CD4-positive, alpha-beta T cell (primary cell): ENCODE measurements around the gene DUSP22. TPM values are rescaled to one million over a fixed set of nuclear protein-coding genes. Genes with fewer than 3 reads are reported as not detected.

Experiments
- ATAC-seq: fragments of 200-7000 bp; cut with Tn5 transposase; one replicate; pipeline ENCODE4 v1.10.0; 2022; ENCODE audit warnings: mild to moderate bottlenecking; ENCODE audit not compliant: poor library complexity
- CTCF ChIA-PET: fragments of 350-600 bp; sonication (Branson Sonifier 250); formaldehyde crosslinking; loops from one replicate; lab custom pipeline; 2021; ENCODE audit warnings: antibody characterized with exemption, inconsistent platforms; lab: Charles Lee
- POLR2A ChIA-PET: fragments of 350-600 bp; sonication (Branson Sonifier 250); formaldehyde crosslinking; loops from one replicate; lab custom pipeline; 2021; ENCODE audit warnings: antibody characterized with exemption, inconsistent platforms; lab: Charles Lee
- DNase-seq, 14 experiments: peaks; one replicate each; pipeline ENCODE4 v3.0.0-alpha.2; 2013 to 2020; ENCODE audit warnings: mixed read lengths in 2 of 14
- H3K27ac ChIP-seq, 2 donors: one replicate each; pipeline versions ENCODE4 v1.5.1 to v1.7.0; 2013; ENCODE audit warnings: low read length in 2 of 2, low read depth in 1 of 2, mild to moderate bottlenecking in 1 of 2
- H3K27me3 ChIP-seq, 2 experiments: 1 replicate in 1 of 2; 2 replicates in 1 of 2; pipeline versions ENCODE4 v1.6.1 to v1.7.0; 2013; ENCODE audit warnings: low read length in 2 of 2, control low read depth in 1 of 2, mild to moderate bottlenecking in 1 of 2, moderate library complexity in 1 of 2; ENCODE audit not compliant: insufficient read depth in 2 of 2, control insufficient read depth in 1 of 2
- H3K36me3 ChIP-seq: one replicate; pipeline ENCODE4 v1.6.1; 2013; ENCODE audit warnings: low read length, control low read depth; ENCODE audit not compliant: insufficient read depth
- H3K4me1 ChIP-seq: one replicate; pipeline ENCODE4 v1.6.1; 2013; ENCODE audit warnings: low read length, control low read depth; ENCODE audit not compliant: insufficient read depth
- H3K4me3 ChIP-seq: one replicate; pipeline ENCODE4 v1.5.1; 2013; ENCODE audit warnings: mild to moderate bottlenecking, low read length, moderate library complexity
- H3K9me3 ChIP-seq, 2 experiments: 1 replicate in 1 of 2; 2 replicates in 1 of 2; pipeline versions ENCODE4 v1.6.1 to v1.7.0; 2013; ENCODE audit warnings: low read length in 2 of 2, mild to moderate bottlenecking in 2 of 2, control low read depth in 1 of 2, moderate library complexity in 1 of 2; ENCODE audit not compliant: control insufficient read depth in 1 of 2, insufficient read depth in 1 of 2
- H3K27ac Mint-ChIP-seq: one replicate; pipeline ENCODE4 v1.8.0; 2020; ENCODE audit warnings: mixed read lengths
- H3K27me3 Mint-ChIP-seq: one replicate; pipeline ENCODE4 v1.8.0; 2021; ENCODE audit warnings: mixed read lengths
- H3K36me3 Mint-ChIP-seq: one replicate; pipeline ENCODE4 v1.8.0; 2021; ENCODE audit warnings: low read depth, mixed read lengths
- H3K4me1 Mint-ChIP-seq: one replicate; pipeline ENCODE4 v1.8.0; 2021; ENCODE audit warnings: low read depth, mixed read lengths
- H3K4me3 Mint-ChIP-seq: one replicate; pipeline ENCODE4 v1.8.0; 2020; ENCODE audit warnings: mild to moderate bottlenecking, mixed read lengths
- H3K9me3 Mint-ChIP-seq: one replicate; pipeline ENCODE4 v1.8.0; 2020; ENCODE audit warnings: mixed read lengths
- intact Hi-C, 2 experiments: fragments of 100-400 bp; cut with DNase I in 1 of 2; cut with micrococcal nuclease in 1 of 2; formaldehyde crosslinking; loops; one replicate each; pipeline versions ENCODE4 v1.15.1 to v1.9.0; 2023 to 2025; cut with DNase I, micrococcal nuclease
- total RNA-seq, 174 experiments: library from RNA in 2 of 174; stranded (reverse) in 2 of 174; gene quantifications; one replicate each; pipeline ENCODE4 v1.2.3 and lab custom pipeline; 2021 to 2026
- TF ChIP-seq, protein P1 (sequence below): fragments of 200-600 bp; IDR thresholded peaks from one replicate; pipeline ENCODE4 v1.8.0; 2022; ENCODE audit warnings: antibody characterized with exemption, mild to moderate bottlenecking

DUSP22 gene
- total RNA-seq, 2 experiments from 2014 or later, result 25.4 to 26.3 TPM

DNA sequence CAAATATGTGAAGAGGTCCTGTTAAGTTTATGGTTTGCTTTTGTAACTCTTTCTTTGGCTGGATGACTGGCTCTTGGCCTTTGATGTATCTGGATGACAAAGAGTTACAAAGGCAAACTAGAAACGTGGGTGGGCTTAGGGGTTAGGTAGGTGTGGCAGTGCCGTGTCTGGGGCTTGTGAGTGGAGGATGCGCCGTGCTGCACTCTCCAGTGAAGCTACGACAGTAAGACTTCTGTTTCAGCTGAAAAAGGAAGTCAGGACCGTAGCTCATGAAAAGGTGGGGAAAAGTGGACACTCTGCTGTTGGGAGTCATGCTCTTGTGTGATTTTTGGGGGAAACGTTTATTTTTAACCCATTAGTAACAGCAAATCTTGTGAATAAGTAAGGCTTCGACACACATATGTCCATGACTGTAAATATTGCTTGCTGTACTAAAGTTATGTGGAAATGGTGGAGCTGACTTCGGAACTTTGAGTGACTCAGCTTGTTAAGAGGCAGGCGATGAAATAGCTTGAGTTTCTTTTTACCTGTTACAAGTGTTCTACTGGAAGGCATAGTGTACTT, 45.6 kb downstream of the DUSP22 start:
- peaks cover 51% of the 10 kb centered on the region for H3K4me1 Mint-ChIP-seq
- H3K27ac Mint-ChIP-seq, result peak overlapping the region; percentile 21
- no peaks in the 10 kb centered on the region for H3K36me3 Mint-ChIP-seq
- no peaks in the 10 kb centered on the region for H3K9me3 Mint-ChIP-seq
- POLR2A ChIA-PET, result interaction anchor here (0.7 to 2.0 kb wide), 2 partner anchors 45 to 141 kb away, joined by 3 to 6 read pairs; partner anchors contain the start of gene DUSP22
- Histone ChIP-seq H3K27me3 (no peaks in the 10 kb centered on the region), H3K4me3 (no peak overlapping the region), H3K4me1 (peaks cover 15% of the 10 kb centered on the region), H3K36me3 (no peaks in the 10 kb centered on the region), H3K27ac (no peak overlapping the region), H3K9me3 (peaks cover 0 to 20% of the 10 kb centered on the region in 2 experiments)
- intact Hi-C loops, result no loop called here
- CTCF ChIA-PET, result interaction anchor here (0.8 to 0.9 kb wide), 2 partner anchors 41 to 148 kb away, joined by 3 read pairs; no protein-coding TSS in a partner anchor
- H3K4me3 Mint-ChIP-seq, result peak overlapping the region; percentile 18
- TF ChIP-seq, protein P1, sequence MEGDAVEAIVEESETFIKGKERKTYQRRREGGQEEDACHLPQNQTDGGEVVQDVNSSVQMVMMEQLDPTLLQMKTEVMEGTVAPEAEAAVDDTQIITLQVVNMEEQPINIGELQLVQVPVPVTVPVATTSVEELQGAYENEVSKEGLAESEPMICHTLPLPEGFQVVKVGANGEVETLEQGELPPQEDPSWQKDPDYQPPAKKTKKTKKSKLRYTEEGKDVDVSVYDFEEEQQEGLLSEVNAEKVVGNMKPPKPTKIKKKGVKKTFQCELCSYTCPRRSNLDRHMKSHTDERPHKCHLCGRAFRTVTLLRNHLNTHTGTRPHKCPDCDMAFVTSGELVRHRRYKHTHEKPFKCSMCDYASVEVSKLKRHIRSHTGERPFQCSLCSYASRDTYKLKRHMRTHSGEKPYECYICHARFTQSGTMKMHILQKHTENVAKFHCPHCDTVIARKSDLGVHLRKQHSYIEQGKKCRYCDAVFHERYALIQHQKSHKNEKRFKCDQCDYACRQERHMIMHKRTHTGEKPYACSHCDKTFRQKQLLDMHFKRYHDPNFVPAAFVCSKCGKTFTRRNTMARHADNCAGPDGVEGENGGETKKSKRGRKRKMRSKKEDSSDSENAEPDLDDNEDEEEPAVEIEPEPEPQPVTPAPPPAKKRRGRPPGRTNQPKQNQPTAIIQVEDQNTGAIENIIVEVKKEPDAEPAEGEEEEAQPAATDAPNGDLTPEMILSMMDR, result no peak
- H3K27me3 Mint-ChIP-seq, result no peaks in the 10 kb centered on the region
- ATAC-seq, result peak; percentile 48
- peak in 1 of 14 experiments; percentile 22 for DNase-seq

DNA sequence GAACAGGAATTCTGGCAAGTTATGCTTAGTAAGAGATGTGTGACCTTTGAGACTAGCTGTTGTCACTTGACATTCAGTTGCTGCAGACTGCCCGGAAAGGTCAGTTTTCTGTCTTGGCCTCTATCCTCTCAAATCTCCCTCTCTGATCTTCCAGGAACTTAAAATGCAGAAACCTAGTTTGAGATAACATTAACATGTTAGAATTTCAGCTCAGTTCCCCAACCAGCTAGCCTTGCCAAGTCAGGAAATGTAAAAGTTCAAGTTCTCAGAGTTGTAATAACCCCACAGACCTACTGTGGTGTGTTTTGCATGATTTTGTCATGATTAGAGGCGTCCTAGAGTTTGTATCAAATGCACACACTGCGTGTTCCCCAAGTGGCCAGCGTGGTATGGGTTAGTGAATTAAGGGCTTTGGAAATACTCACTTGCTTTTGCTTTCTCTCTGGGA, 46.6 kb downstream of the DUSP22 start:
- Histone ChIP-seq H3K4me1 (peaks cover 15% of the 10 kb centered on the region), H3K27ac (no peak overlapping the region), H3K9me3 (peaks cover 0 to 28% of the 10 kb centered on the region in 2 experiments), H3K27me3 (no peaks in the 10 kb centered on the region), H3K4me3 (no peak overlapping the region), H3K36me3 (no peaks in the 10 kb centered on the region)
- Mint-ChIP-seq H3K27me3 (no peaks in the 10 kb centered on the region), H3K36me3 (no peaks in the 10 kb centered on the region), H3K9me3 (no peaks in the 10 kb centered on the region), H3K4me1 (peaks cover 51% of the 10 kb centered on the region), H3K4me3 (peak overlapping the region; percentile 36), H3K27ac (peak overlapping the region; percentile 14)
- ATAC-seq, result no peak
- CTCF ChIA-PET, result no interaction called here
- POLR2A ChIA-PET, result interaction anchor here (1.0 to 2.0 kb wide), 2 partner anchors 46 to 53 kb away, joined by 3 to 6 read pairs; partner anchors contain the start of gene DUSP22
- intact Hi-C loops, result no loop called here
- peak in 1 of 14 experiments; percentile 14 for DNase-seq
- TF ChIP-seq, protein P1, result no peak

DNA sequence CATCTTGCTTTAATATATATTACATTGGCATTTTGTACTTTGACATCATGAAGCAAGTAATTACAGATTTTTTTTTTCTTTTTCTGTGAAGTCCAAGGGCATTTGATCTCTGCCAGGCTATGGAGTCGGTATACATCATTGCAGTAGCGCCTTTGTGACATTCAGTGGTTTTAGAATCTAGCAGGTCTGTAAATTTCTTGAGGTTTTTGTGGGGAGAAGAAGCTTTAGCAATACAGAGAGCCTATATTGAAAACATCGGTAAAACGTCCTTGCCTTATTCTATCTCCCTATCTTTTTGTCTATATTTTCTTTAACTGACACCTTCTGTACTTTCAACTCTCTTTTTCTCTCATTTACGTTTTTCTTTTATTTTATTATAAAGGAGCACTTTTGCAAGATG, 47.2 kb downstream of the DUSP22 start:
- Mint-ChIP-seq H3K4me3 (peak overlapping the region; percentile 0), H3K9me3 (no peaks in the 10 kb centered on the region), H3K27ac (peak overlapping the region; percentile 14), H3K4me1 (peaks cover 51% of the 10 kb centered on the region), H3K27me3 (no peaks in the 10 kb centered on the region), H3K36me3 (no peaks in the 10 kb centered on the region)
- peak; percentile 53 for ATAC-seq
- POLR2A ChIA-PET, result interaction anchor here (0.6 to 2.0 kb wide), 3 partner anchors 12 to 53 kb away, joined by 3 to 6 read pairs (median 3); partner anchors contain the start of gene DUSP22
- Histone ChIP-seq H3K4me1 (peaks cover 15% of the 10 kb centered on the region), H3K9me3 (peaks cover 0 to 32% of the 10 kb centered on the region in 2 experiments), H3K27me3 (no peaks in the 10 kb centered on the region), H3K36me3 (no peaks in the 10 kb centered on the region), H3K27ac (no peak overlapping the region), H3K4me3 (no peak overlapping the region)
- peak in 2 of 14 experiments; percentile 32 to 39 for DNase-seq
- TF ChIP-seq, protein P1, result no peak
- intact Hi-C loops, result no loop called here
- CTCF ChIA-PET, result no interaction called here
